ENCODE measurements around the gene ARHGAP26. TPM values are rescaled to one million over a fixed set of nuclear protein-coding genes. Genes with fewer than 3 reads are reported as not detected.

Gene ARHGAP26
- total RNA-seq, 1 donor from 2014 or later: 18.7 TPM

DNA sequence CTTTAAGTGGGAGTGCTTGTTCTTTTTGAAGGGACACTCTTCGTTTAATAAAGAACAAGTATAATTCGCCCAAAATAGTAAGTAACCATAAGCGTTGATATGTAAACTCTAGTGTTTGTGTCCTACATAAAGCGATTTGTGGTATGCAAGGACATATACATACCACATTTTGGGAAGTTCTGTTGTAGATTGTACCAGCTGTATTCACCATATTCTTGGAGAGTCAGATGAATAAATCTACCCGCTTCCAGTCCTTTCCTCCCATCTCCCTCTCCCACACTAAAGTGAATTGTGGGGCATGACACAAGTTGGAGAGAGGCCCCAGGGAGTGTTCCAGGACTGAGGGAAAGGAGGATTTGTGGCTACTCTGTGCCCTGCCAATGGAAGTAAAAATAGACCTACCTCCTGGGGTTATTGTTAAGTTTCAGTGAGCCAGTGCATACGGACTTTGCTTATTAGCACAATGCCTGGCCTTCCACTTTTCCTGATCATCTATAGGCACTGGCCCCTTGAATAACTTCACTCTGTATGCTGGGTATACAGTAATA lies 40.6 kb downstream of the ARHGAP26 start:
- no peak overlapping the region for H3K27ac Mint-ChIP-seq
- H3K27me3 Mint-ChIP-seq: no peaks in the 10 kb centered on the region
- TF ChIP-seq, protein P1, sequence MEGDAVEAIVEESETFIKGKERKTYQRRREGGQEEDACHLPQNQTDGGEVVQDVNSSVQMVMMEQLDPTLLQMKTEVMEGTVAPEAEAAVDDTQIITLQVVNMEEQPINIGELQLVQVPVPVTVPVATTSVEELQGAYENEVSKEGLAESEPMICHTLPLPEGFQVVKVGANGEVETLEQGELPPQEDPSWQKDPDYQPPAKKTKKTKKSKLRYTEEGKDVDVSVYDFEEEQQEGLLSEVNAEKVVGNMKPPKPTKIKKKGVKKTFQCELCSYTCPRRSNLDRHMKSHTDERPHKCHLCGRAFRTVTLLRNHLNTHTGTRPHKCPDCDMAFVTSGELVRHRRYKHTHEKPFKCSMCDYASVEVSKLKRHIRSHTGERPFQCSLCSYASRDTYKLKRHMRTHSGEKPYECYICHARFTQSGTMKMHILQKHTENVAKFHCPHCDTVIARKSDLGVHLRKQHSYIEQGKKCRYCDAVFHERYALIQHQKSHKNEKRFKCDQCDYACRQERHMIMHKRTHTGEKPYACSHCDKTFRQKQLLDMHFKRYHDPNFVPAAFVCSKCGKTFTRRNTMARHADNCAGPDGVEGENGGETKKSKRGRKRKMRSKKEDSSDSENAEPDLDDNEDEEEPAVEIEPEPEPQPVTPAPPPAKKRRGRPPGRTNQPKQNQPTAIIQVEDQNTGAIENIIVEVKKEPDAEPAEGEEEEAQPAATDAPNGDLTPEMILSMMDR (conservative IDR thresholded peaks at IDR 0.05): no peak
- DNase-seq (ENCODE audit: extremely low spot score, unreplicated experiment): no peak
- H3K4me1 Mint-ChIP-seq (ENCODE audit: unreplicated experiment): peaks cover 31% of the 10 kb centered on the region
- H3K9me3 Mint-ChIP-seq: no peaks in the 10 kb centered on the region
- H3K4me3 Mint-ChIP-seq: no peak overlapping the region
- no peaks in the 10 kb centered on the region for H3K36me3 Mint-ChIP-seq

GRCh38 chr5:142811866-142812557 lies 41.8 kb downstream of the ARHGAP26 start:
- Mint-ChIP-seq H3K27me3 (no peaks in the 10 kb centered on the region), H3K36me3 (no peaks in the 10 kb centered on the region), H3K4me3 (no peak overlapping the region), H3K27ac (no peak overlapping the region), H3K4me1 (ENCODE audit: unreplicated experiment) (peaks cover 34% of the 10 kb centered on the region), H3K9me3 (no peaks in the 10 kb centered on the region)
- TF ChIP-seq, protein P1 (conservative IDR thresholded peaks at IDR 0.05): no peak
- no peak for DNase-seq (ENCODE audit: extremely low spot score, unreplicated experiment)

GRCh38 chr5:142813220-142813619 lies 43.0 kb downstream of the ARHGAP26 start:
- Mint-ChIP-seq H3K4me3 (no peak overlapping the region), H3K27me3 (no peaks in the 10 kb centered on the region), H3K36me3 (no peaks in the 10 kb centered on the region), H3K4me1 (ENCODE audit: unreplicated experiment) (peaks cover 28% of the 10 kb centered on the region), H3K9me3 (no peaks in the 10 kb centered on the region), H3K27ac (no peak overlapping the region)
- DNase-seq (ENCODE audit: extremely low spot score, unreplicated experiment): no peak
- TF ChIP-seq, protein P1 (conservative IDR thresholded peaks at IDR 0.05): no peak

GRCh38 chr5:142814122-142814521 lies 43.9 kb downstream of the ARHGAP26 start:
- Mint-ChIP-seq H3K36me3 (no peaks in the 10 kb centered on the region), H3K4me1 (ENCODE audit: unreplicated experiment) (peaks cover 27% of the 10 kb centered on the region), H3K27ac (no peak overlapping the region), H3K4me3 (no peak overlapping the region), H3K9me3 (no peaks in the 10 kb centered on the region), H3K27me3 (no peaks in the 10 kb centered on the region)
- TF ChIP-seq, protein P1 (conservative IDR thresholded peaks at IDR 0.05): no peak
- DNase-seq (ENCODE audit: extremely low spot score, unreplicated experiment): no peak

- DNase-seq (ENCODE audit: extremely low spot score, unreplicated experiment): no peak
- Mint-ChIP-seq H3K4me1 (ENCODE audit: unreplicated experiment) (peaks cover 20% of the 10 kb centered on the region), H3K36me3 (no peaks in the 10 kb centered on the region), H3K27ac (no peak overlapping the region), H3K27me3 (no peaks in the 10 kb centered on the region), H3K9me3 (no peaks in the 10 kb centered on the region), H3K4me3 (no peak overlapping the region)
- TF ChIP-seq, protein P1 (conservative IDR thresholded peaks at IDR 0.05): no peak
Measured at GRCh38 chr5:142815469-142815868, 45.3 kb downstream of the ARHGAP26 start.

All from type B pancreatic cell (in vitro differentiated cells).